ENCODE measurements around the gene OTOF. TPM values are rescaled to one million over a fixed set of nuclear protein-coding genes. Genes with fewer than 3 reads are reported as not detected.

OTOF gene
- total RNA-seq, 1 donor from 2014 or later: 0.47 TPM

DNA sequence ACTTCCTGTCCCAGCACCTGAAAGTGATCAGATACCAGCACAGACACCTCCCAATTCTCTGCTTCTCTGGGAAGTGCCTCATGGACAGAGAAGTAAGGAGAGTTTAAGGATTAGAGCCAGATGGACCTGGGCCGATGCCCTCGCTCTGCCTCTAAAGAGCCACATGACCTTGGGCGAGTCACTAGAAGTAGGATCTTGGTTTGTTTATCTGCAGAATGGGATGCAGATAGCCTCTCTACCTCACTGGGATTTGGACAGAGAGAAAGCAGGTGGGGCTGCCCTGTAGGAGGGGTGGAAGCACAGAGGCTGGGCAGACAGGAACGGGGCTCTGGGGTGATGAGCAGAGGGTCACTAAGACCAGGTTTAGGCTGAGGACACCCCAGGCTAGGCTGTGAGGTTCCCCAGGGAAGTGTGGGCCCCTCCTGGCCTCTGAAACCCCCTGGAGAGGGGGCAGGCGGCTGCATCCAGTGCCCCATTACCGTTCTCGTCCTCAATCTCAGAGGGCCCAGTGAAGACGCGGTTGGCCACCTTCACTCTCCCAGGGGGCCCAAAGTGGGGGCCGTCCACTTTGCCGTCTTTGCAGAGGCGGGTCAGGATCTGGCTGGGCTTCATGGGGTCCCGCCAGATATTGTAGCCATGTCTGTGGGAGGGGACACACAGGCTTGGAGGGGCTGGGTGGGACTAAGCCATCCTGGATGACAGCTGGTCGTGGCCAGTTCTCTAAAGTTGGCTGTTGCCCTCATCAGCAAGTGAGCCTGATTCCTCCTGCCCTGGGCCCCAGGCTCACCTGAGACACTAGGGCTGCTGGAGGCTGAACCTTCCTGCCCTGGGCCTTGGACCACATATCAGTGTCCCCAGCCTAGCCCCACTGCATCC, 13.3 kb downstream of the OTOF start:
- no peak overlapping the region for H3K27ac Mint-ChIP-seq (ENCODE audit: unreplicated experiment)
- H3K36me3 Mint-ChIP-seq (ENCODE audit: unreplicated experiment): no peaks in the 10 kb centered on the region
- H3K4me3 Mint-ChIP-seq (ENCODE audit: unreplicated experiment): no peak overlapping the region
- peaks cover 5% of the 10 kb centered on the region for H3K4me1 Mint-ChIP-seq (ENCODE audit: low read depth, unreplicated experiment)
- H3K9me3 Mint-ChIP-seq (ENCODE audit: unreplicated experiment): peaks cover 5% of the 10 kb centered on the region
- no peak for DNase-seq
- H3K27me3 Mint-ChIP-seq (ENCODE audit: unreplicated experiment): peaks cover 3% of the 10 kb centered on the region
- TF ChIP-seq, protein P1, sequence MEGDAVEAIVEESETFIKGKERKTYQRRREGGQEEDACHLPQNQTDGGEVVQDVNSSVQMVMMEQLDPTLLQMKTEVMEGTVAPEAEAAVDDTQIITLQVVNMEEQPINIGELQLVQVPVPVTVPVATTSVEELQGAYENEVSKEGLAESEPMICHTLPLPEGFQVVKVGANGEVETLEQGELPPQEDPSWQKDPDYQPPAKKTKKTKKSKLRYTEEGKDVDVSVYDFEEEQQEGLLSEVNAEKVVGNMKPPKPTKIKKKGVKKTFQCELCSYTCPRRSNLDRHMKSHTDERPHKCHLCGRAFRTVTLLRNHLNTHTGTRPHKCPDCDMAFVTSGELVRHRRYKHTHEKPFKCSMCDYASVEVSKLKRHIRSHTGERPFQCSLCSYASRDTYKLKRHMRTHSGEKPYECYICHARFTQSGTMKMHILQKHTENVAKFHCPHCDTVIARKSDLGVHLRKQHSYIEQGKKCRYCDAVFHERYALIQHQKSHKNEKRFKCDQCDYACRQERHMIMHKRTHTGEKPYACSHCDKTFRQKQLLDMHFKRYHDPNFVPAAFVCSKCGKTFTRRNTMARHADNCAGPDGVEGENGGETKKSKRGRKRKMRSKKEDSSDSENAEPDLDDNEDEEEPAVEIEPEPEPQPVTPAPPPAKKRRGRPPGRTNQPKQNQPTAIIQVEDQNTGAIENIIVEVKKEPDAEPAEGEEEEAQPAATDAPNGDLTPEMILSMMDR (IDR thresholded peaks at IDR 0.05; ENCODE audit: partially characterized antibody, unreplicated experiment): no peak

DNA sequence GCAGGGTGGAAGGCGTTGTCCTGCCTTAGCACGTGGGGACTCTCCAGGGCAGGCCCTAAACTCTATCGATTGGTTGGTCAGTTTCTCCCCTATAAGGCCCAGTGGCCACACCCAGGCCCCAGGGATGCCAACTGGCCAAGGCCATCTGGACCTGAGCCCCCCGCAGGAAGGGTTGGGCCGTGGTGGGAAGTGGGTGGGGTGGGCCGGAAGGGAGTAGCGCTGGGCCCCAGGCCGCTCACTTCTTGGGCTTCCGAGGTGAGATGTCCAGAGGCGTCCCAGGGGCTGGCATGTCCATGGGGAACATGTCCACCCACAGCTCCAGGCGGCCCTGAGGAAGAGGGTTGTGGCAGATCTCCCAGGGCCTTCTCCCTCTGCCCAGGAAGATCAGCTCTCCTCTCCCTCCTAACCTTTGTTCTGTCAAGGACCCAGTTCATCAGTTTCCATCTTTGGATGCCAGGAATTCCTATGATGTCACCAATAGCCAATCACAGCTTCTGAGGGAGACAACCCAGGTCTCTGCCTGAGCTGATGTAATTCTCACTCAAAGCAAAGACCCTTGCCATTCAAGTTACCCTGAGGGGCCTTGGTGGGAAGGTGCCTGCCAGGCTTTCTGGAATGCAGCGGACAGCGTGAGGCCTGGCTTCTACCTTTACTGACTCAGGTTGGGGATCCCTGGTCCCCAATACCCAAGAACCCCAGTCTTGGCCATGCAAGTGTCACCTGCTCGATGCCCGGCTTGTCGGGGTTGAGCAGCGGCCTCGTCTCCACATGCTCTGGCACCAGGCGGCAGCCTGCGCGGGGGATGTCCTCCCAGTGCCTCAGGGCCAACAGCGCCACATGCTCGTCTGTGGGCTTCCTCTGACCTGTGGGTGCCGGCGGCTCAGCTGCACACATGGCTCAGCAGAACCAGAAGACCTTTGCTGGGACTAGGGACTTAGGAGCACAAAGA, 14.4 kb downstream of the OTOF start:
- DNase-seq: no peak
- Mint-ChIP-seq H3K27ac (ENCODE audit: unreplicated experiment) (peak overlapping the region; percentile 62), H3K27me3 (ENCODE audit: unreplicated experiment) (peaks cover 5% of the 10 kb centered on the region), H3K9me3 (ENCODE audit: unreplicated experiment) (peaks cover 3% of the 10 kb centered on the region), H3K36me3 (ENCODE audit: unreplicated experiment) (no peaks in the 10 kb centered on the region), H3K4me1 (ENCODE audit: low read depth, unreplicated experiment) (peaks cover 5% of the 10 kb centered on the region), H3K4me3 (ENCODE audit: unreplicated experiment) (no peak overlapping the region)
- TF ChIP-seq, protein P1 (IDR thresholded peaks at IDR 0.05; ENCODE audit: partially characterized antibody, unreplicated experiment): no peak

DNA sequence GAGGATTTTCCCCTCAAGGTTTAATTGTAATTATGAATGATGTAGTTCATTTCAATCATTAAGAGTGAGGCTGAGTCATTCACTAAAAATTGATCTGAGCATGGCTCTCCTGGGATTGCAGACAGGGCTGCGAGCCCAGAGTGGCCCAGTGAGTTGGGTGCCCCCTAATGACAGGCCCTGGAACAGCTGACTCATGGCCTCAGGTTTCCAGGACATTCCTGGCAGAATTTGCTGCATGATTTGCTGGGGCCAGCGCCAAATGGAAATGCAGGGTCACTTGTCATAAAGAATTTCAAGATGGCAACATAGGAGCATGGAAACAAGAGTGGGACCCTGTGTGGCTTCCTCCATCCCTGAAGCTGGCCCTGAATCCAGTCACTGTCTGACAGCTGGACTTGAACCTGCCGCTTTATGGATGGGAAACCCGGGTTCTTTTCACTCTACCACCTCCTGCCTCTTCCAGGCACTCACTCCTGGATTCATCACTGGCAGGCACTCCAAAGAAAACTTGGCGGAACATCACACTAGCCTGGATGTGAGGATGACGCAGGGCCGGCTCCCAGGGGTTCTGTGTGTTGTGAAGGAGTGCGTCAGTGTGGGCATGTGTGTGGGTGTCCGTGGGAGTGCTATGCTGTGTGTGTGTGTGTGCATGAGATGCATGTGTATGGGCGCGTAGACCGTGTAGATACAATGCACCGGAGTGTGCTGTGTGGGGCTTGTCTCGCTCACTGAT, 15.2 kb downstream of the OTOF start:
- TF ChIP-seq, protein P1 (IDR thresholded peaks at IDR 0.05; ENCODE audit: partially characterized antibody, unreplicated experiment): peak; percentile 52
- H3K27me3 Mint-ChIP-seq (ENCODE audit: unreplicated experiment): peaks cover 5% of the 10 kb centered on the region
- H3K9me3 Mint-ChIP-seq (ENCODE audit: unreplicated experiment): peaks cover 4% of the 10 kb centered on the region
- H3K4me3 Mint-ChIP-seq (ENCODE audit: unreplicated experiment): no peak overlapping the region
- no peaks in the 10 kb centered on the region for H3K36me3 Mint-ChIP-seq (ENCODE audit: unreplicated experiment)
- peak; percentile 72 for DNase-seq
- peak overlapping the region; percentile 62 for H3K27ac Mint-ChIP-seq (ENCODE audit: unreplicated experiment)
- peaks cover 5% of the 10 kb centered on the region for H3K4me1 Mint-ChIP-seq (ENCODE audit: low read depth, unreplicated experiment)

DNA sequence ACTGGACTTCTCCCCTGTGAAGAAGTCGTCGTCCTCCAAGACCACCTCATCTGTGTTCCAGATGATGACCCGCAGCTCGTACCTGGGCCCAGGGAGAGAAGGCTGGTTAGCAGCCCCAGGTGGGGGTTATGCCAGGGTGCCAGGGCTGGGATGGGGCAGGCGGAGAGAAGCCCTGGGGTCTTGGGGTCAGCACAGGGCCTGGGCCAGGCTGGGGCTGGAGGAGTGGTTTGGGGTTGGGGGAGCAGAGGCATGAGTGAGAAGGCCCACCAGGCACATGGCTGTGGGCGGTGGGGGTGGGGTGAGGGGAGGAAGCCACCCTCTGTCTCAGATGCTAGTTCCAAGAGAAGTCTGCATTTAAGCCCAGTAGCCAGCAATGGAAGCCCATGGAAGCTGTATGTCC, 15.8 kb downstream of the OTOF start:
- TF ChIP-seq, protein P1 (IDR thresholded peaks at IDR 0.05; ENCODE audit: partially characterized antibody, unreplicated experiment): no peak
- DNase-seq: no peak
- Mint-ChIP-seq H3K4me3 (ENCODE audit: unreplicated experiment) (no peak overlapping the region), H3K4me1 (ENCODE audit: low read depth, unreplicated experiment) (peaks cover 5% of the 10 kb centered on the region), H3K27me3 (ENCODE audit: unreplicated experiment) (peaks cover 5% of the 10 kb centered on the region), H3K9me3 (ENCODE audit: unreplicated experiment) (peaks cover 4% of the 10 kb centered on the region), H3K27ac (ENCODE audit: unreplicated experiment) (no peak overlapping the region), H3K36me3 (ENCODE audit: unreplicated experiment) (no peaks in the 10 kb centered on the region)

Measured in glutamatergic neuron (in vitro differentiated cells).